Esophagus squamous epithelium (tissue), 4 donors: ENCODE measurements around the gene MPZL1.

ENCODE experiments used
- POLR2A ChIP-seq, 4 donors: fragments of 450-650 bp; IDR thresholded peaks; one replicate each; pipeline ENCODE4 v1.6.1; 2017; ENCODE audit warnings: antibody characterized with exemption in 4 of 4, mild to moderate bottlenecking in 4 of 4, moderate library complexity in 3 of 4
- TF ChIP-seq, protein P1 (sequence below), 6 experiments: fragments of 450-650 bp in 4 of 6; fragments of 200-600 bp in 2 of 6; sonication (generic) in 2 of 6; IDR thresholded peaks; one replicate each; pipeline ENCODE4 v1.5.1; 2016 to 2019; ENCODE audit warnings: antibody characterized with exemption in 6 of 6, mild to moderate bottlenecking in 4 of 6, moderate library complexity in 4 of 6

DNA sequence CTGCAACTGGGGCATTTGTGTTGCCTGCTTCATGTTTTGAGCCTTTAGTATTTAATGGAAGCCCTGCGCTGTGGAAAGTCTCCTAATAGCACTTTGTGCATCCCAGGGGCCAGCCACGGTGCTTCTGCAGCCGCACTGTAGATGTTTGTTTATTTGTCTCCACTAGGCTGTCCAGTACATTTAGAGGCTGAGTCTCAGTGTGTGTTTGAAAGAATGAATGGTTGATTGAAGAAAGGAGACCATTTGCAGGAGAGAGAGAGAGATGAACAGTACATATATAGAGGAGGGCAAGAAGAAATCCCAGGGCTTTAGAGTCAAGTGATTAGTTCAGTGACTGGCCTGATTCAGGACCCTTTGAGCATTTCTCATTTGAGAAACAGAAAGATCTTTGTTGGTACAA lies 33.9 kb downstream of the MPZL1 start:
- TF ChIP-seq POLR2A (IDR thresholded peaks at IDR 0.05) = no peak
- TF ChIP-seq, protein P1, sequence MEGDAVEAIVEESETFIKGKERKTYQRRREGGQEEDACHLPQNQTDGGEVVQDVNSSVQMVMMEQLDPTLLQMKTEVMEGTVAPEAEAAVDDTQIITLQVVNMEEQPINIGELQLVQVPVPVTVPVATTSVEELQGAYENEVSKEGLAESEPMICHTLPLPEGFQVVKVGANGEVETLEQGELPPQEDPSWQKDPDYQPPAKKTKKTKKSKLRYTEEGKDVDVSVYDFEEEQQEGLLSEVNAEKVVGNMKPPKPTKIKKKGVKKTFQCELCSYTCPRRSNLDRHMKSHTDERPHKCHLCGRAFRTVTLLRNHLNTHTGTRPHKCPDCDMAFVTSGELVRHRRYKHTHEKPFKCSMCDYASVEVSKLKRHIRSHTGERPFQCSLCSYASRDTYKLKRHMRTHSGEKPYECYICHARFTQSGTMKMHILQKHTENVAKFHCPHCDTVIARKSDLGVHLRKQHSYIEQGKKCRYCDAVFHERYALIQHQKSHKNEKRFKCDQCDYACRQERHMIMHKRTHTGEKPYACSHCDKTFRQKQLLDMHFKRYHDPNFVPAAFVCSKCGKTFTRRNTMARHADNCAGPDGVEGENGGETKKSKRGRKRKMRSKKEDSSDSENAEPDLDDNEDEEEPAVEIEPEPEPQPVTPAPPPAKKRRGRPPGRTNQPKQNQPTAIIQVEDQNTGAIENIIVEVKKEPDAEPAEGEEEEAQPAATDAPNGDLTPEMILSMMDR (IDR thresholded peaks at IDR 0.05) = no peak
